HFF-Myc (cell line): ENCODE data around the gene CLEC10A.
"Not testable (repeated sequence)": the region's sequence is repeated elsewhere in the genome, so short reads cannot be mapped to it uniquely, and the experiment has no call there.

ENCODE experiments used
- DNase-seq: peaks from one replicate; pipeline ENCODE4 v3.0.0-alpha.2; 2011; ENCODE audit warnings: low read depth; ENCODE audit errors: extremely low read depth
- H3K4me3 ChIP-seq: replicated peaks from 2 replicates; pipeline ENCODE4 v1.5.1; 2011; ENCODE audit warnings: low read depth, mild to moderate bottlenecking, control low read depth, low read length
- TF ChIP-seq, protein P1 (sequence below): IDR thresholded peaks from 2 replicates; pipeline ENCODE4 v1.5.1; 2012; ENCODE audit warnings: mild to moderate bottlenecking, low read depth, low read length, control low read depth; ENCODE audit errors: missing control alignments

Gene CLEC10A

DNA sequence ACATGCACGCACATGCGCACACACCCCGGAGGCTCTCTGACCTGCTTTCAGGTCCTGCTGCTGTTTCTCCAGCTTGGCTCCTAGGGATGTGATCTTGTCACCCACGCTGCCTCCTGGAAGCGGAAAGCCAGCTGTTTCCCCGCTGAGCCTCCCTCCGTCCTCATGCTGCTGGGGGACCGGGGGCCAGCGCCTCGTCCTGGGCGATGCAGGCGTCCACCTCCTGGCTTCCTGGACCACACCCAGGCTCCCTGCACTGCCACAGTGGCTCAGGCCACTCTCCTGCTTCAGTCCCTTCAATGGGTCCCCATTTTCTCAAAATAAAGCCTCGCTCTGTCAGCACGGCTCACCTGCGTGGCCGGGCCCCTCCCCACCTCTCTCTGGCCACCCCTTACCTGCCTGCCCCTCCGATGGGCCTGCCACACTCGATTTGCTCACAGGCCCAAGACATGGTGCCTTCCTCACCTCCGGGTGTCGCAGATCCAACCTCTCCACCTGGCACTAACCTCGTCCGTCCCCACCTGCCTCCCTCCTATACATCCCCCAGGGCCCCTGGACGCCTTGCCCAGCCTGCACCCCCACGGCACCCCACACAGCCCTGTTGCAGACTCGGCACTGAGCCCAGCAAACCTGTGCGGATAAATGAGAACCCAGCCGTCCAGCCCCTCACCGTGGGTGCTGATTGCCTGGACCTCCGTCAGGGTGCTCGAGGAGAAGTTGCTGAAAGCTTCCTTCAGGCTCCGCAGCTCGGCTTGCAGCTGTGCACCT, 27.9 kb upstream of the CLEC10A start:
- TF ChIP-seq, protein P1, sequence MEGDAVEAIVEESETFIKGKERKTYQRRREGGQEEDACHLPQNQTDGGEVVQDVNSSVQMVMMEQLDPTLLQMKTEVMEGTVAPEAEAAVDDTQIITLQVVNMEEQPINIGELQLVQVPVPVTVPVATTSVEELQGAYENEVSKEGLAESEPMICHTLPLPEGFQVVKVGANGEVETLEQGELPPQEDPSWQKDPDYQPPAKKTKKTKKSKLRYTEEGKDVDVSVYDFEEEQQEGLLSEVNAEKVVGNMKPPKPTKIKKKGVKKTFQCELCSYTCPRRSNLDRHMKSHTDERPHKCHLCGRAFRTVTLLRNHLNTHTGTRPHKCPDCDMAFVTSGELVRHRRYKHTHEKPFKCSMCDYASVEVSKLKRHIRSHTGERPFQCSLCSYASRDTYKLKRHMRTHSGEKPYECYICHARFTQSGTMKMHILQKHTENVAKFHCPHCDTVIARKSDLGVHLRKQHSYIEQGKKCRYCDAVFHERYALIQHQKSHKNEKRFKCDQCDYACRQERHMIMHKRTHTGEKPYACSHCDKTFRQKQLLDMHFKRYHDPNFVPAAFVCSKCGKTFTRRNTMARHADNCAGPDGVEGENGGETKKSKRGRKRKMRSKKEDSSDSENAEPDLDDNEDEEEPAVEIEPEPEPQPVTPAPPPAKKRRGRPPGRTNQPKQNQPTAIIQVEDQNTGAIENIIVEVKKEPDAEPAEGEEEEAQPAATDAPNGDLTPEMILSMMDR, result no peak
- no peak overlapping the region for H3K4me3 ChIP-seq
- no peak for DNase-seq

DNA sequence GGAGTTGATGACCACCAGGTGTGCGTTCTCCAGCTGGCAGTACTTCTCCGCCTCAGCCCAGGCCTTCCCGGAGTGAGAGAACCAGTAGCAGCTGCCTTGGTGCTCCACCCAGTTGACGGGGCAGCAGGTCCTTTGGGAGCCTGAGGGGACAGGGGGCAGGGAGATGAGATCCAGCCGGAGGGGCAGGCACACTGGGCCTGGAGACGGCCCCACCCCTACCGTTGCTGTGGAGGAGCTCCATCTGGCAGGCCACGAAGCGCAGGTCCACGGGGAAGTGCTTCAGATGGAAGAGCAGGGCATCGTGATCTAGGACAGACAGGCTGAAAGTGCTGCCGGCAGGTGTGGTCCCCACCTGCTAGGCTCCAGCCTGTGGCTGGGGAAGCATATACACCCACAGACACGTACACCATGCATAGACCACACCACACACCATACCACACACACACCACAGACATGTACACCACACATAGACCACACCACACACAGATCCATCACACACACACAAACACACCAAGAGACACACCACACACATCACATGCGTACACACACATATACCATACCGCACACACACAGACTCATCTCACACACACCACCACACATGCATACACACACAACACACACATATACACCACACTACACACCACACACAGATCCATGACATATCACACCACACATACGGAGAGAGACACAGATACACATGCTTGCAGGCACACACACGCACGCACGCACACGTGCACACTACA, 27.1 kb upstream of the CLEC10A start:
- no peak for DNase-seq
- TF ChIP-seq, protein P1, result no peak
- no peak overlapping the region for H3K4me3 ChIP-seq

DNA sequence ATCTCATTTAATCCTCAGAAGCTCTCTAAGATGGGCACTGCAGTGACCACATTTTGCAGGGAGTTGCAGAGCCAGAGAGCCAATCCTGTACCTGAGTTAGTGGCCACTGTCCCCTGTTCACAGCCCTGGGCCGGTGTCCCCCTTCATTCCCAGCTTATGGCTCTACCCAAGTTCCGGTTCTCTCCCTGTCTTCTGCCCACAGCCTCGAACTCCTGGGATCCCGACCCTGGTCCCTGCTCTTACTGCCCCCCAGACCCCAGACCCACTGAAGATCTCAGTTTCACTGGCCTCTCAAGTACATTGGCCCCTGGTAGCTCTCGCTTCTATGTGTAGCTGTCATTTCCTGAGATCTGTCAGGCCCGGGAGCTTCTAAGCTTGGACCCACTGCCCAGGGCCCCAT, 22.4 kb upstream of the CLEC10A start:
- TF ChIP-seq, protein P1, result no peak
- no peak overlapping the region for H3K4me3 ChIP-seq
- no peak for DNase-seq

DNA sequence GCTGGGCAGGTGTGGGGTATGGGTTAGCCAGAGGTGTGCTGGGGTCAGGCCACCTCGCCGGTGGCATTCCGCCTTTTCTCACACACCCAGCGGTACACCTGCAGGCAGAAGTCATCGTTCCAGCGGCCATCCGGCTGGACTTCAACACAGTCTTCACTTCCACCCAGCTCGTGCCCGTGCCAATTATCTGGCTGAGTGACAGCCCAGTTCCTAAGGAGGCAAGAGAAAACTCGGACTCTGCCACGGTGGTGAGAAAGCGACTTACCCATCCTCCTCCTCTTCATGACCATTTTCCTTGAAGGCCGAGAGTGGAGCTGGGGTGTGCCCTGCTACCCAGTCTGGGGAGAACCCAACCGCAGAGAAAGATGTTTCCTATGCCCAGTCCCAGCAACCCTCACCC, 21.5 kb upstream of the CLEC10A start:
- no peak for DNase-seq
- TF ChIP-seq, protein P1, result no peak
- no peak overlapping the region for H3K4me3 ChIP-seq

DNA sequence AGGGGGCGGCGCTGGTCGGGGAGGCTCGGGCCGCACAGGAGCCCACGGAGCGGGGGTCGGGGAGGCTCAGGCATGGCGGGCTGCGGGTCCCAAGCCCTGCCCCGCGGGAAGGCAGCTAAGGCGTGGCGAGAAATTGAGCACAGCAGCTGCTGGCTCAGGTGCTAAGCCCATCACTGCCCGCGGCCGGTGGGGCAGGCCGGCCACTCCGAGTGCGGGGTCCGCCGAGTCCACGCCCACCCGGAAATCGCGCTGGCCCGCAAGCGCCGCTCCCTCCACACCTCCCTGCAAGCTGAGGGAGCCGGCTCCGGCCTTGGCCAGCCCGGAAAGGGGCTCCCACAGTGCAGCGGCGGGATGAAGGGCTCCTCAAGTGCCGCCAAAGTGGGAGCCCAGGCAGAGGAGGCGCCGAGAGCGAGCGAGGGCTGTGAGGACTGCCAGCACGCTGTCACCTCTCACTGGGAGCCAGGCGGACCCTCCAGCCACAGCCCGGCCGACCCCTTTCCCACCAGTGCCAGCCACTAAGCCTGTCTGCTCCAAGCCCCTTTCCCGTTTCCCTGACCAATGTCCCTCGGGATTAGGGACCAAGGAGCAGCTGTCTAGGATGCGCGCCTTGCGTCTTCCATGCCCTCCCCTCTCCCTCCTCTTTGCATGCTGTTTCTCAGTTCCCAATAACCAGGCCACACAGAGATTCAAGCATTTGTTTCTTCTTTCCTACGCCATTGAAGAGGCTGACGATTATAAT, 20.8 kb upstream of the CLEC10A start:
- DNase-seq, H3K4me3 ChIP-seq: not testable (repeated sequence)

DNA sequence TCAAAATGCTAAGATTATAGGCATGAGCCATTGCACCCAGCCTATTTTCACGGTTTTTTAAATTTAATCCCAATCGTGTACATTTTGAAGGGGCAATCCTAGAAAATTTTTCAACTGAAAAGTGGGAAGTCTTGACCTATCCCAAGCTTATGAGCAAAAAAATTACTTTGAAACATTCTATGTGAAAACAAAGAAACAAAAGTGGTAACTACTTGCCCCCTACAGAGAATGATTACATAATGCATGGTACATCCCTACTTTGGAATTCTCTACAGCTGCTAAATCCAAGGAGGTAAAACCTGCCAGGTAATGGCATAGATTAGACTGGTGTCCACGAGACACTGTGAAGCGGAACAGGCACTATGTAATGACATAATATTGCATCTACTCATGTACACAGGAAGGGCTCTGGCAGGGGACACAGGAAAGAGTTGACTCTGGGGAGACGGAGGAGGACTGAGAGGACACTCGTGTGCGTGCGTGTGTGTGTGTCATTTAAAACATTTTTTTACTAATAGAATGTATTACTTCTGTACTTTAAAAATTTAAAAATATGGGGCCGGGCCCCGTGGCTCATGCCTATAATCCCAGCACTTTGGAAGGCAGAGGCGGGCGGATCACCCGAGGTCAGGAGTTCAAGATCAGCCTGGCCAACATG, 18.9 kb upstream of the CLEC10A start:
- no peak overlapping the region for H3K4me3 ChIP-seq
- DNase-seq, result no peak
- TF ChIP-seq, protein P1, result no peak

DNA sequence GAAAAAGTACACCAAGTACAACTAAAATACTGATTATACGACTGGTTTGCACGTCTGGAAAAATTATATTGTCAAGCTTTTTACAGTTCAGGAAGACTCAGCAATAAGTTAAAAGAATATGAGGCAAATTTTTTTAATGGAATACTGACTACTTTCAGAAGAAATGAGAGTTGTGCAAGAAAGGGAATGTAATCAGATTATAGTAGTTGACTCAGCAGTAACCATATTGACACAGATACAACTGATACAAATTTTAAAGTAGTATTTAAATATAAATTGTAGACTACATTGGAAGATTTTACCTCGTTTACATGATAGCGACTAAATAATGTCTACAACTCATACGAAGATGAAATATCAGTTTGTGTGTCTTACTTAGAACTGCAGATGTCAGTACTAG, 17.9 kb upstream of the CLEC10A start:
- H3K4me3 ChIP-seq, result no peak overlapping the region
- TF ChIP-seq, protein P1, result no peak
- no peak for DNase-seq
